HEK293T (cell line): Measurements from ENCODE around the gene PLPP4.

Source experiments
- CTCF ChIA-PET: fragments of 350-600 bp; formaldehyde crosslinking; extraction: SDS; loops from one replicate; lab custom pipeline; 2021; ENCODE audit warnings: antibody characterized with exemption, inconsistent platforms; lab: Yijun Ruan, JAX
- POLR2A ChIA-PET: fragments of 350-600 bp; formaldehyde crosslinking; extraction: SDS; loops from one replicate; lab custom pipeline; 2020; ENCODE audit warnings: antibody characterized with exemption, inconsistent platforms; lab: Yijun Ruan, JAX
- DNase-seq: peaks from one replicate; pipeline ENCODE4 v3.0.0; 2012; ENCODE audit warnings: mixed read lengths; ENCODE audit errors: extremely low spot score
- ARNT ChIP-seq: fragments of 450-650 bp; IDR thresholded peaks from 2 replicates; pipeline ENCODE4 v1.6.1; 2017; ENCODE audit warnings: mild to moderate bottlenecking
- BHLHE40 ChIP-seq: fragments of 450-650 bp; IDR thresholded peaks from 2 replicates; pipeline ENCODE4 v1.6.1; 2016; ENCODE audit warnings: mild to moderate bottlenecking, moderate library complexity, borderline replicate concordance
- CTBP1 ChIP-seq: fragments of 450-650 bp; IDR thresholded peaks from 2 replicates; pipeline ENCODE4 v1.6.1; 2016; ENCODE audit warnings: borderline replicate concordance
- ELF4 ChIP-seq: fragments of 450-650 bp; IDR thresholded peaks from 2 replicates; pipeline ENCODE4 v1.6.1; 2017; ENCODE audit warnings: antibody characterized with exemption
- FOXA1 ChIP-seq: fragments of 450-650 bp; IDR thresholded peaks from 2 replicates; pipeline ENCODE4 v1.6.1; 2016; ENCODE audit warnings: mild to moderate bottlenecking
- FOXK2 ChIP-seq: fragments of 450-650 bp; IDR thresholded peaks from 2 replicates; pipeline ENCODE4 v1.6.1; 2016; ENCODE audit warnings: mild to moderate bottlenecking
- FOXM1 ChIP-seq: fragments of 450-650 bp; IDR thresholded peaks from 2 replicates; pipeline ENCODE4 v1.6.1; 2017; ENCODE audit warnings: mild to moderate bottlenecking, borderline replicate concordance
- HDGF ChIP-seq: fragments of 450-650 bp; IDR thresholded peaks from 2 replicates; pipeline ENCODE4 v1.6.1; 2017; ENCODE audit warnings: antibody characterized with exemption, borderline replicate concordance
- L3MBTL2 ChIP-seq: fragments of 450-650 bp; conservative IDR thresholded peaks from 2 replicates; pipeline ENCODE4 v1.6.1; 2016; ENCODE audit warnings: mild to moderate bottlenecking
- LEF1 ChIP-seq: fragments of 450-650 bp; IDR thresholded peaks from 2 replicates; pipeline ENCODE4 v1.6.1; 2017; ENCODE audit warnings: mild to moderate bottlenecking, borderline replicate concordance
- NFRKB ChIP-seq: fragments of 450-650 bp; IDR thresholded peaks from 2 replicates; pipeline ENCODE4 v1.6.1; 2016; ENCODE audit warnings: mild to moderate bottlenecking, moderate library complexity
- SP1 ChIP-seq: fragments of 450-650 bp; IDR thresholded peaks from 2 replicates; pipeline ENCODE4 v1.6.1; 2017
- SUZ12 ChIP-seq: fragments of 450-650 bp; IDR thresholded peaks from 2 replicates; pipeline ENCODE4 v1.6.1; 2016; ENCODE audit warnings: mild to moderate bottlenecking
- TARDBP ChIP-seq: fragments of 450-650 bp; IDR thresholded peaks from 2 replicates; pipeline ENCODE4 v1.6.1; 2016
- ZNF384 ChIP-seq: fragments of 450-650 bp; IDR thresholded peaks from 2 replicates; pipeline ENCODE4 v1.6.1; 2016
- TF ChIP-seq, protein P1 (sequence below): fragments of 450-650 bp; IDR thresholded peaks from 2 replicates; pipeline ENCODE4 v1.6.1; 2016

The PLPP4 gene

GRCh38 chr10:120517196-120517595 is 60.2 kb downstream of the PLPP4 start:
- ChIA-PET POLR2A (no interaction called here), CTCF (no interaction called here)
- DNase-seq, result no peak
- TF ChIP-seq ELF4, result no peak

DNA sequence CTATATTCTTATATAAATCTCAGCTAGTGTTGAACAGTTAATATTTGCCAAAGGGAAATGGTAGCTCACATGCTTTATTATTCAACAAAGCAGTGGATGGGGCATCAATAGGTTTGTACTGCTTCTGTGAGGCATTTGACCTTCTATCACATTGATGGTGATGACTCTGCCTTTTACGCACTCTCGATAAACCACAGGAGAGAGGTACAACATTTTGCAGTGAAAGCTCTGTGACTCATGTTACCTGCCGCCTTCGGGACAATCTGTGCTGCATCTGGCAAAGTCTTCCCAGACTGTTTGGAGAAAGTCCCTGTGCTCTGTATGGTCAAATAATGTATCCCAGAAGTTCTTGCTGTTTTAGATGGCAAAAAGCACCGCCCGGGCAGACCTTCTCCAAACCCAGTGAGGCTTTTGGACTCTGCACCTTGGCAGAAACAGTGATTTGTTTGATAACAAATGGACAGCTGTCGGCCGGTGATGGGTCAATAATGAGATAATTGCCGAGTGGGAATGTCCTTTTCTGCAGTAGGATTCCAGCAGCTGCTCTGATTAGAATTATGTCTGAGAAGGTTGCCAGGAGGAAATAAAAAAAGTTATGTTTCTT is 61.0 kb downstream of the PLPP4 start:
- ChIA-PET POLR2A (no interaction called here), CTCF (no interaction called here)
- TF ChIP-seq L3MBTL2 (no peak), BHLHE40 (no peak), FOXA1 (no peak), CTBP1 (no peak), FOXM1 (no peak), FOXK2 (no peak), HDGF (no peak), NFRKB (no peak), ARNT (no peak), LEF1 (no peak), ZNF384 (no peak)
- TF ChIP-seq, protein P1, sequence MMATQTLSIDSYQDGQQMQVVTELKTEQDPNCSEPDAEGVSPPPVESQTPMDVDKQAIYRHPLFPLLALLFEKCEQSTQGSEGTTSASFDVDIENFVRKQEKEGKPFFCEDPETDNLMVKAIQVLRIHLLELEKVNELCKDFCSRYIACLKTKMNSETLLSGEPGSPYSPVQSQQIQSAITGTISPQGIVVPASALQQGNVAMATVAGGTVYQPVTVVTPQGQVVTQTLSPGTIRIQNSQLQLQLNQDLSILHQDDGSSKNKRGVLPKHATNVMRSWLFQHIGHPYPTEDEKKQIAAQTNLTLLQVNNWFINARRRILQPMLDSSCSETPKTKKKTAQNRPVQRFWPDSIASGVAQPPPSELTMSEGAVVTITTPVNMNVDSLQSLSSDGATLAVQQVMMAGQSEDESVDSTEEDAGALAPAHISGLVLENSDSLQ, result no peak
- no peak for DNase-seq

DNA sequence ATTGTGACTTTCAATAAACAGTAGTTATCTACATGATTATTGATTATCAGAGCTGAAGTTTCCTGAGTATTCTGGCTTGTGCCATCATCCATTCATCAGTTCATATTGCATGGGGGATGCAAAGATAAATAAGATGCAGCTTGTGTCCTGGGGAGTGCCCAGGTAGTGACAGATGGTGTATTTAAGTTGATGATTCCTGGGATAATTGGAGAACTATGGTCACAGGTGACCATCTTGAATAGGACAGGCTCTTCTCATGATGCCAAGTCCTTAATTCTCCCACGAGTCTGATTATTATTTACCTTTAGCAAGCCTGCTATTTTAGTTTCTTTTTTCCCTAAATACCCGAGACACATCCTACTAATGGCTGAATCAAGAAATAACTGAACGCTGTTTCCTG is 64.9 kb downstream of the PLPP4 start:
- POLR2A ChIA-PET, result no interaction called here
- no peak for TF ChIP-seq ELF4
- TF ChIP-seq TARDBP, result no peak
- TF ChIP-seq SUZ12, result no peak
- TF ChIP-seq L3MBTL2, result no peak
- TF ChIP-seq FOXK2, result no peak
- TF ChIP-seq, protein P1, result no peak
- TF ChIP-seq LEF1, result no peak
- no peak for TF ChIP-seq ZNF384
- TF ChIP-seq BHLHE40, result no peak
- no peak for TF ChIP-seq SP1
- no peak for TF ChIP-seq FOXA1
- no peak for TF ChIP-seq HDGF
- no peak for TF ChIP-seq NFRKB
- TF ChIP-seq CTBP1, result no peak
- DNase-seq, result no peak
- CTCF ChIA-PET, result no interaction called here

DNA sequence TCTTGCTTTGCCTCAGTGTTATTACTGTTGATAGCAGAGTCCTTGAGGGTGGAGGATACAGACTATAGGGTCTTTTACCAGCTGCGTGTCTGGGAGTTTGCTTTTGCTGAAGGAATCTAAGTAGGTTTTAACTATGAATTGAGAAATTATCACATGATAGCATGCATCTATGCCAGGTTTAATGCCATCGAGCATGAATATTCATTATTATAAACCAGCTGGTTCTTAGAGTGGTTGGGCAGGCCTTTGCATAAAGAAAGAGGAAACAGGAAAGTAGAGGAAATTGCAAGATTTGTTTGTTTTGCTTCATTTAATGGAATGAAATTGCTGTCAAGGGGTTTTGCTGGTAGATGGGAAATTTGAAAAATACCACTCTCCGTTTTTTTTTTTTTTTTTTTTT is 70.7 kb downstream of the PLPP4 start:
- ChIA-PET POLR2A (no interaction called here), CTCF (no interaction called here)
- no peak for DNase-seq
- no peak for TF ChIP-seq ELF4
- TF ChIP-seq FOXA1, result no peak
- no peak for TF ChIP-seq ARNT
- TF ChIP-seq TARDBP, result no peak
- TF ChIP-seq FOXM1, result no peak
- TF ChIP-seq SUZ12, result no peak
- TF ChIP-seq, protein P1, result no peak
- TF ChIP-seq SP1, result no peak
- no peak for TF ChIP-seq LEF1
- no peak for TF ChIP-seq HDGF
- TF ChIP-seq ZNF384, result no peak
- TF ChIP-seq CTBP1, result no peak
- TF ChIP-seq FOXK2, result no peak

GRCh38 chr10:120530699-120531098 is 73.7 kb downstream of the PLPP4 start:
- ChIA-PET POLR2A (no interaction called here), CTCF (no interaction called here)
- no peak for DNase-seq
- TF ChIP-seq SUZ12 (no peak), BHLHE40 (no peak), L3MBTL2 (no peak), NFRKB (no peak), ARNT (no peak)

GRCh38 chr10:120538091-120538490 is 81.1 kb downstream of the PLPP4 start:
- DNase-seq, result no peak
- ChIA-PET POLR2A (no interaction called here), CTCF (no interaction called here)
- TF ChIP-seq FOXK2 (no peak), BHLHE40 (no peak), SUZ12 (no peak), LEF1 (no peak), ELF4 (no peak), L3MBTL2 (no peak), ARNT (no peak), CTBP1 (no peak), SP1 (no peak), NFRKB (no peak), TARDBP (no peak), ZNF384 (no peak), FOXA1 (no peak)
- TF ChIP-seq, protein P1, result no peak
